Endothelial cell of umbilical vein (primary cell): ENCODE results near the gene TBCC. TPM values are rescaled to one million over a fixed set of nuclear protein-coding genes. Genes with fewer than 3 reads are reported as not detected.

ENCODE experiments used
- BruUV-seq: library from RNA; stranded (reverse); fragments of 400-500 nt; replicated peaks from 2 replicates; lab custom pipeline; 2021; lab: Mats Ljungman, UMichigan
- CTCF ChIA-PET: fragments of 300-600, 350-600 bp; sonication (Branson Sonifier 250); formaldehyde crosslinking; loops from one replicate; lab custom pipeline; 2021; ENCODE audit warnings: antibody characterized with exemption, inconsistent platforms; lab: Charles Lee
- POLR2A ChIA-PET: fragments of 300-600, 350-600 bp; sonication (Branson Sonifier 250); formaldehyde crosslinking; loops from one replicate; lab custom pipeline; 2021; ENCODE audit warnings: antibody characterized with exemption, inconsistent platforms; lab: Charles Lee
- DNase-seq: peaks from one replicate; pipeline ENCODE4 v3.0.0-alpha.2; 2011; ENCODE audit warnings: low read depth, low spot score
- FAIRE-seq: peaks from 2 replicates; lab custom pipeline; 2011; peaks lifted over from hg19 to GRCh38; lab: Jason Lieb, UNC
- H2AFZ ChIP-seq: 2 replicates; pipeline ENCODE4 v1.6.0; 2012; ENCODE audit warnings: low read depth, low read length, control low read depth, inconsistent platforms
- H3K27ac ChIP-seq: 2 replicates; pipeline ENCODE4 v1.5.1; 2011; ENCODE audit warnings: low read depth, mild to moderate bottlenecking, control low read depth, low read length, moderate library complexity; ENCODE audit not compliant: insufficient read depth
- H3K27me3 ChIP-seq, 2 experiments: 2 replicates each; pipeline versions ENCODE4 v1.6.0 to v1.6.1; 2011; ENCODE audit warnings: low read length in 2 of 2, mixed read lengths in 1 of 2; ENCODE audit not compliant: control insufficient read depth in 2 of 2, insufficient read depth in 2 of 2
- H3K36me3 ChIP-seq, 2 experiments: 2 replicates in 1 of 2; 3 replicates in 1 of 2; pipeline ENCODE4 v1.5.1; 2011; ENCODE audit warnings: low read length in 2 of 2, mild to moderate bottlenecking in 1 of 2, moderate library complexity in 1 of 2; ENCODE audit not compliant: control insufficient read depth in 2 of 2, insufficient read depth in 2 of 2; ENCODE audit errors: extremely low read depth in 1 of 2
- H3K4me1 ChIP-seq: 3 replicates; pipeline ENCODE4 v1.5.1; 2011; ENCODE audit warnings: mild to moderate bottlenecking, low read length; ENCODE audit not compliant: control insufficient read depth, insufficient read depth; ENCODE audit errors: extremely low read depth
- H3K4me2 ChIP-seq: 2 replicates; pipeline ENCODE4 v1.6.1; 2011; ENCODE audit warnings: low read length, control low read depth, mixed read lengths; ENCODE audit not compliant: insufficient read depth
- H3K4me3 ChIP-seq, 3 experiments: fragments of 200-600 bp in 1 of 3; sonication (generic), shearing (Covaris generic) in 1 of 3; replicated peaks in 1 of 3; 2 replicates each; pipeline ENCODE4 v1.5.1; 2011 to 2016; ENCODE audit warnings: control low read depth in 3 of 3, low read length in 3 of 3, mild to moderate bottlenecking in 2 of 3, inconsistent platforms in 1 of 3, low read depth in 1 of 3, moderate library complexity in 1 of 3; ENCODE audit not compliant: insufficient read depth in 1 of 3
- H3K79me2 ChIP-seq: 2 replicates; pipeline ENCODE4 v1.6.0; 2012; ENCODE audit warnings: low read length, inconsistent platforms; ENCODE audit not compliant: control insufficient read depth, insufficient read depth
- H3K9ac ChIP-seq: replicated peaks from 2 replicates; pipeline ENCODE3; 2011; ENCODE audit warnings: low read length, control low read depth; ENCODE audit not compliant: insufficient read depth; ENCODE audit errors: extremely low read depth
- H3K9me1 ChIP-seq: replicated peaks from 3 replicates; pipeline ENCODE4 v1.6.0; 2011; ENCODE audit warnings: mild to moderate bottlenecking, low read length; ENCODE audit not compliant: control insufficient read depth, insufficient read depth; ENCODE audit errors: extremely low read depth
- H3K9me3 ChIP-seq: replicated peaks from 2 replicates; pipeline ENCODE4 v1.5.1; 2012; ENCODE audit warnings: low read length, inconsistent platforms; ENCODE audit not compliant: control insufficient read depth, insufficient read depth
- H4K20me1 ChIP-seq: replicated peaks from 2 replicates; pipeline ENCODE3; 2011; ENCODE audit warnings: mild to moderate bottlenecking, low read length; ENCODE audit not compliant: control insufficient read depth, insufficient read depth; ENCODE audit errors: extremely low read depth
- EZH2 ChIP-seq: IDR thresholded peaks from 2 replicates; pipeline ENCODE4 v1.6.1; 2012; ENCODE audit warnings: borderline replicate concordance, low read depth, mild to moderate bottlenecking, moderate library complexity, low read length, inconsistent platforms; ENCODE audit not compliant: severe bottlenecking
- FOS ChIP-seq: IDR thresholded peaks from 2 replicates; pipeline ENCODE4 v1.6.1; 2011; ENCODE audit warnings: mild to moderate bottlenecking, low read length, moderate library complexity, borderline replicate concordance; ENCODE audit not compliant: insufficient read depth
- JUN ChIP-seq: IDR thresholded peaks from 2 replicates; pipeline ENCODE4 v1.6.1; 2011; ENCODE audit warnings: borderline replicate concordance, low read depth; ENCODE audit not compliant: insufficient read length, insufficient read depth
- MYC ChIP-seq: IDR thresholded peaks from one replicate; pipeline ENCODE4 v1.6.1; 2011; ENCODE audit warnings: mild to moderate bottlenecking, low read depth, low read length
- POLR2A ChIP-seq: IDR thresholded peaks from 2 replicates; pipeline ENCODE4 v1.6.1; 2012; ENCODE audit warnings: low read depth, mild to moderate bottlenecking, control low read depth, low read length
- POLR2AphosphoS5 ChIP-seq: IDR thresholded peaks from 2 replicates; pipeline ENCODE4 v1.6.1; 2012; ENCODE audit warnings: low read depth, mild to moderate bottlenecking, control low read depth, low read length, moderate library complexity; ENCODE audit not compliant: insufficient read depth
- dilution Hi-C: fragments of 300-500 bp; cut with MboI; formaldehyde crosslinking; loops from one replicate; pipeline ENCODE4 v1.15.0; 2019; ENCODE audit warnings: low sequenced_read_pairs; ENCODE audit not compliant: extremely low pct_ligation_motif_present
- intact Hi-C: fragments of 100-400 bp; cut with micrococcal nuclease; formaldehyde crosslinking; loops from one replicate; pipeline ENCODE4 v1.10.0; 2022
- polyA plus RNA-seq, 4 experiments: library from polyadenylated mRNA; depleted of rRNA in 3 of 4; stranded (reverse) in 3 of 4; unstranded in 1 of 4; fragments of >200 nt; gene quantifications; 2 replicates each; pipeline versions ENCODE4 v1.2.1 to v1.2.3, GENCODE V29; 2011 to 2012; ENCODE audit warnings: missing spikeins in 1 of 4
- total RNA-seq: library from RNA; stranded (reverse); gene quantifications from 2 replicates; pipeline ENCODE4 v1.2.3, GENCODE V29; 2021
- TF ChIP-seq, protein P1 (sequence below), 2 donors: IDR thresholded peaks; 1 replicate in 1 of 2; 2 replicates in 1 of 2; pipeline ENCODE4 v1.5.1; 2011; ENCODE audit warnings: low read length in 2 of 2, mild to moderate bottlenecking in 2 of 2, moderate library complexity in 2 of 2, control low read depth in 1 of 2, inconsistent platforms in 1 of 2, low read depth in 1 of 2; ENCODE audit not compliant: insufficient read depth in 1 of 2; ENCODE audit errors: extremely low read depth in 1 of 2
- TF ChIP-seq, protein P2 (sequence below): IDR thresholded peaks from 2 replicates; pipeline ENCODE4 v1.6.1; 2011; ENCODE audit not compliant: insufficient read depth, insufficient read length

Gene TBCC
- total and polyA plus RNA-seq, 2 donors (not counting 3 experiments of a cell fraction or from before 2014, with no cell fraction given) = 15.9 to 19.1 TPM

GRCh38 chr6:42711930-42712329 is 34.0 kb downstream of the TBCC start:
- dilution Hi-C loops = no loop called here
- TF ChIP-seq, protein P1, sequence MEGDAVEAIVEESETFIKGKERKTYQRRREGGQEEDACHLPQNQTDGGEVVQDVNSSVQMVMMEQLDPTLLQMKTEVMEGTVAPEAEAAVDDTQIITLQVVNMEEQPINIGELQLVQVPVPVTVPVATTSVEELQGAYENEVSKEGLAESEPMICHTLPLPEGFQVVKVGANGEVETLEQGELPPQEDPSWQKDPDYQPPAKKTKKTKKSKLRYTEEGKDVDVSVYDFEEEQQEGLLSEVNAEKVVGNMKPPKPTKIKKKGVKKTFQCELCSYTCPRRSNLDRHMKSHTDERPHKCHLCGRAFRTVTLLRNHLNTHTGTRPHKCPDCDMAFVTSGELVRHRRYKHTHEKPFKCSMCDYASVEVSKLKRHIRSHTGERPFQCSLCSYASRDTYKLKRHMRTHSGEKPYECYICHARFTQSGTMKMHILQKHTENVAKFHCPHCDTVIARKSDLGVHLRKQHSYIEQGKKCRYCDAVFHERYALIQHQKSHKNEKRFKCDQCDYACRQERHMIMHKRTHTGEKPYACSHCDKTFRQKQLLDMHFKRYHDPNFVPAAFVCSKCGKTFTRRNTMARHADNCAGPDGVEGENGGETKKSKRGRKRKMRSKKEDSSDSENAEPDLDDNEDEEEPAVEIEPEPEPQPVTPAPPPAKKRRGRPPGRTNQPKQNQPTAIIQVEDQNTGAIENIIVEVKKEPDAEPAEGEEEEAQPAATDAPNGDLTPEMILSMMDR (IDR thresholded peaks at IDR 0.05; ENCODE audit: extremely low read depth in 1 of 2, insufficient read depth in 1 of 2, low read depth in 1 of 2, low read length in 2 of 2) = no peak
- TF ChIP-seq POLR2AphosphoS5 (no peak), POLR2A (no peak), JUN (no peak), FOS (no peak), EZH2 (no peak), MYC (no peak)
- TF ChIP-seq, protein P2, sequence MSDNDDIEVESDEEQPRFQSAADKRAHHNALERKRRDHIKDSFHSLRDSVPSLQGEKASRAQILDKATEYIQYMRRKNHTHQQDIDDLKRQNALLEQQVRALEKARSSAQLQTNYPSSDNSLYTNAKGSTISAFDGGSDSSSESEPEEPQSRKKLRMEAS = no peak
- no TSS peak for BruUV-seq
- Histone ChIP-seq H2AFZ (no peak overlapping the region), H3K4me1 (peaks cover 6% of the 10 kb centered on the region), H3K9me3 (peaks cover 2% of the 10 kb centered on the region), H3K4me3 (no peak overlapping the region), H3K9ac (no peak overlapping the region), H3K27ac (no peak overlapping the region), H3K79me2 (no peaks in the 10 kb centered on the region), H4K20me1 (no peaks in the 10 kb centered on the region), H3K27me3 (no peaks in the 10 kb centered on the region), H3K36me3 (no peaks in the 10 kb centered on the region), H3K9me1 (no peaks in the 10 kb centered on the region), H3K4me2 (no peak overlapping the region)
- no peak for DNase-seq
- no peak for FAIRE-seq
- POLR2A ChIA-PET = no interaction called here
- intact Hi-C loops = no loop called here
- CTCF ChIA-PET = no interaction called here
